Lower leg skin (tissue), 4 donors: Measurements from ENCODE around the gene C5orf46. TPM values are rescaled to one million over a fixed set of nuclear protein-coding genes. Genes with fewer than 3 reads are reported as not detected.
"Not testable (repeated sequence)": the region's sequence is repeated elsewhere in the genome, so short reads cannot be mapped to it uniquely, and the experiment has no call there.

Experiments used
- DNase-seq, 2 donors: peaks; one replicate each; pipeline ENCODE4 v3.0.0-alpha.2; 2019; ENCODE audit warnings: low spot score in 2 of 2
- H3K4me3 ChIP-seq: fragments of 200-600 bp; sonication (generic); 2 replicates; pipeline ENCODE4 v1.5.1; 2017; ENCODE audit warnings: mild to moderate bottlenecking, low read depth; ENCODE audit not compliant: poor library complexity, severe bottlenecking
- POLR2A ChIP-seq, 2 donors: fragments of 450-650 bp; IDR thresholded peaks; one replicate each; pipeline ENCODE4 v1.6.1; 2016 to 2017; ENCODE audit warnings: antibody characterized with exemption in 2 of 2, mild to moderate bottlenecking in 1 of 2, moderate library complexity in 1 of 2
- WGBS, 2 donors: methylation state at CpG; one replicate each; pipeline ENCODE4 v1.1.5; 2018; 5-methylcytosine and 5-hydroxymethylcytosine counted together
- intact Hi-C: fragments of 100-400 bp; cut with DNase I; formaldehyde crosslinking; loops from one replicate; pipeline ENCODE4 v1.15.0; 2023; ENCODE audit warnings: low total_unique reads
- total RNA-seq, 4 donors: library from RNA; depleted of rRNA; stranded (reverse); fragments of >200 nt; gene quantifications; one replicate each; pipeline ENCODE4 v1.1.0, GENCODE V29; 2016
- TF ChIP-seq, protein P1 (sequence below), 3 donors: fragments of 450-650 bp; IDR thresholded peaks; one replicate each; pipeline ENCODE4 v1.5.1; 2016; ENCODE audit warnings: antibody characterized with exemption in 3 of 3, mild to moderate bottlenecking in 3 of 3, moderate library complexity in 2 of 3

C5orf46 gene
- total RNA-seq, 4 donors from 2014 or later, result 45.6 to 201 (median 139) TPM

GRCh38 chr5:147879784-147880183 lies 26.6 kb downstream of the C5orf46 start:
- H3K4me3 ChIP-seq, result no peak overlapping the region
- TF ChIP-seq, protein P1, sequence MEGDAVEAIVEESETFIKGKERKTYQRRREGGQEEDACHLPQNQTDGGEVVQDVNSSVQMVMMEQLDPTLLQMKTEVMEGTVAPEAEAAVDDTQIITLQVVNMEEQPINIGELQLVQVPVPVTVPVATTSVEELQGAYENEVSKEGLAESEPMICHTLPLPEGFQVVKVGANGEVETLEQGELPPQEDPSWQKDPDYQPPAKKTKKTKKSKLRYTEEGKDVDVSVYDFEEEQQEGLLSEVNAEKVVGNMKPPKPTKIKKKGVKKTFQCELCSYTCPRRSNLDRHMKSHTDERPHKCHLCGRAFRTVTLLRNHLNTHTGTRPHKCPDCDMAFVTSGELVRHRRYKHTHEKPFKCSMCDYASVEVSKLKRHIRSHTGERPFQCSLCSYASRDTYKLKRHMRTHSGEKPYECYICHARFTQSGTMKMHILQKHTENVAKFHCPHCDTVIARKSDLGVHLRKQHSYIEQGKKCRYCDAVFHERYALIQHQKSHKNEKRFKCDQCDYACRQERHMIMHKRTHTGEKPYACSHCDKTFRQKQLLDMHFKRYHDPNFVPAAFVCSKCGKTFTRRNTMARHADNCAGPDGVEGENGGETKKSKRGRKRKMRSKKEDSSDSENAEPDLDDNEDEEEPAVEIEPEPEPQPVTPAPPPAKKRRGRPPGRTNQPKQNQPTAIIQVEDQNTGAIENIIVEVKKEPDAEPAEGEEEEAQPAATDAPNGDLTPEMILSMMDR (IDR thresholded peaks at IDR 0.05), result no peak
- no peak for TF ChIP-seq POLR2A (IDR thresholded peaks at IDR 0.05)
- no peak for DNase-seq
- WGBS, 2 donors, result 93 to 94% methylated on average over 3 of the region's 3 CpGs
- intact Hi-C loops, result loop anchor here (10.0 kb wide), 1 partner anchor 55 kb away; no protein-coding TSS in a partner anchor

GRCh38 chr5:147878066-147878759 lies 28.1 kb downstream of the C5orf46 start, which contains the start of gene SCGB3A2:
Gene SCGB3A2, plus strand, starts transcription at chr5:147878711. Its CDS starts 93 bp downstream, at chr5:147878804.
- TF ChIP-seq, protein P1 (IDR thresholded peaks at IDR 0.05), result no peak
- no peak for TF ChIP-seq POLR2A (IDR thresholded peaks at IDR 0.05)
- H3K4me3 ChIP-seq, result no peak within 1 kb of the TSS
- 75 to 76% methylated on average over 2 of the region's 2 CpGs for WGBS, 2 donors
- intact Hi-C loops, result no loop called here
- DNase-seq, result no peak

GRCh38 chr5:147876626-147877025 lies 29.7 kb downstream of the C5orf46 start:
- WGBS, 2 donors, result 62 to 66% methylated on average over 2 of the region's 2 CpGs
- no peak for DNase-seq

GRCh38 chr5:147876141-147876540 lies 30.2 kb downstream of the C5orf46 start:
- intact Hi-C loops, result no loop called here
- no peak for TF ChIP-seq POLR2A (IDR thresholded peaks at IDR 0.05)
- TF ChIP-seq, protein P1 (IDR thresholded peaks at IDR 0.05), result no peak
- no peak overlapping the region for H3K4me3 ChIP-seq
- DNase-seq, result no peak

More at GRCh38 chr5:147876626-147877025, 29.7 kb downstream of the C5orf46 start:
- H3K4me3 ChIP-seq, result no peak overlapping the region
- TF ChIP-seq, protein P1 (IDR thresholded peaks at IDR 0.05), result no peak
- no peak for TF ChIP-seq POLR2A (IDR thresholded peaks at IDR 0.05)
- intact Hi-C loops, result no loop called here

DNA sequence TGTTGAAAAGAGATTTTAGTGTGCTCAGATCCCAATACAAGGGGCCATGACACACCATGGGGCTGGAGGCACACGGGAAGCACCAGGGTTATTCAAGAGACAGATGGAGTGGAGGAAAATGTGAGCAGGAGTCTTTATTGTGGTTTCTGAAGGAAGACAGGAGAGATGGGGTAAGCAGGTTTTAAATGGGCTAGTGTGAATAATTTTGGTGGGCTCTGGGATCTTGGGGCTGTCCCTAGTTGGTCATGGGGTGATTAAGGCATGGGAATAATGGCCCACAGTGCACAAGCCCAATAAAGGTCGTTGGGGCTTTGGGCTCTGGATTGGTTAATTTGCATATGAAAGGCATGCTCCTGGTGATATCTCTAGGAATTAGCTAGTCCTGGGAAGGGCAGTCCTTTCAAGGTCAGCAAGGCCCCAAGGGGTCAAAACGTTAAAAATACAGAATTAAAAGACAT lies 31.4 kb downstream of the C5orf46 start:
- intact Hi-C loops, result no loop called here
- TF ChIP-seq, protein P1 (IDR thresholded peaks at IDR 0.05), result no peak
- no peak for TF ChIP-seq POLR2A (IDR thresholded peaks at IDR 0.05)
- no peak for DNase-seq
- H3K4me3 ChIP-seq, result no peak overlapping the region
- 38 to 45% methylated on average over 3 of the region's 3 CpGs for WGBS, 2 donors

DNA sequence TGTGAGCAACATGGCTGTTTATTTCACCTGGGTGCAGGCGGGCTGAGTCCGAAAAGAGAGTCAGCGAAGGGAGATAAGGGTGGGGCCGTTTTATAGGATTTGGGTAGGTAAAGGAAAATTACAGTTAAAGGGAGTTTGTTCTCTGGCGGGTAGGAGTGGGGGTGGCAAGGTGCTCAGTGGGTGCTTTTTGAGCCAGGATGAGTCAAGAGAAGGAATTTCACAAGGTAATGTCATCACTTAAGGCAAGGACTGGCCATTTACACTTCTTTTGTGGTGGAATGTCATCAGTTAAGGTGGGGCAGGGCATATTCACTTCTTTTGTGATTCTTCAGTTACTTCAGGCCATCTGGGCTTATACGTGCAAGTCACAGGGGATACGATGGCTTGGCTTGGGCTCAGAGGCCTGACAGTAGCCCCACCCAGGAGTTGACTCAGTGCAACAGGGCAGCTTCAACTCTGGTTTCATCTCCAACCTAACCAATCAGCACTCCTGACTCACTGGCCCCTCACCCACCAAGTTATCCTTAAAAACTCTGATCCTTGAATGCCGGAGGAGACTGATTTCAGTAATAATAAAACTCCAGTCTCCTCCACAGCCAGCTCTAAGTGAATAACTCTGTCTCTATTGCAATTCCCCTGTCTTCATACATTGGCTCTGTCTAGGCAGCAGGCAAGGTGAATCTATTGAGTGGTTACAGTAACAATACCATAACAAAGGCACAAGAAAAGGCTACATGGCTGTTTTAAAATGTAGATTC lies 32.0 kb downstream of the C5orf46 start:
- intact Hi-C loops, DNase-seq, H3K4me3 ChIP-seq: not testable (repeated sequence)
- WGBS, 2 donors, result 66 to 81% methylated on average over 6 to 8 of the region's 8 CpGs

- WGBS, 2 donors, result 84 to 85% methylated on average over 16 of the region's 16 CpGs
- intact Hi-C loops, H3K4me3 ChIP-seq, DNase-seq: not testable (repeated sequence)
Measured at GRCh38 chr5:147872744-147873435, 33.4 kb downstream of the C5orf46 start.

DNA sequence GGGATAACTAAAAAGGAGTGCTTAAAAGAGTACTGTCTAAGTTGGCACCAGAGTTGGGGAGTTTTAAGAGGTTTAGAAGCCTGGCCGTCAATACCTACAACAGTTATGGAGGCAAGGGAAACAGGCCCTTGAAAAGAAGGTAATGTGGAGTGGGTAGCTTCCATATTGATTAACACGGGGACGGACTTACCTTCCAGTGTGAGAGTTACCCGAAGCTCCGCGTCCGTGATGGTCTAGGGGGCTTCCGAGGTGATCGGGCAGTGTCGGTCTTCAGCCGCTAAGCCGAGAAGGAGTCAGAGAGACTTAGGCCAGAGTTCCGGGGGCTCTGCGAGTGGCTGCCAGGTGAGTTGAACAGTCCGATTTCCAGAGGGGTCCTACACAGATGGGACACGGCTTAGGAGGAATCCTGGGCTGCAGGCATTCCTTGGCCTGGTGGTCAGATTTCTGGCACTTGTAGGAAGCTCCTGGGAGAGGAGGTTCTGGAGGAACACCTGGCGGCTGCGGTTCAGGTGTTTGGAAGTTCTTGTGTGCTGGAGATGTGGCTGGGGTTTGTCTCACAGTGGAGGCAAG lies 34.3 kb downstream of the C5orf46 start:
- H3K4me3 ChIP-seq, intact Hi-C loops, DNase-seq: not testable (repeated sequence)
- WGBS, 2 donors, result 91 to 96% methylated on average over 18 of the region's 18 CpGs
